ENCODE measurements around the gene RSRC1.
"Not testable (repeated sequence)": the region's sequence is repeated elsewhere in the genome, so short reads cannot be mapped to it uniquely, and the experiment has no call there.

RSRC1 gene

GRCh38 chr3:158228942-158229341 lies 119.1 kb downstream of the RSRC1 start:
- DNase-seq (ENCODE audit: low read depth), result not testable (repeated sequence)

- no peak for DNase-seq (ENCODE audit: low read depth)
These were observed 123.9 kb downstream of the RSRC1 start for GRCh38 chr3:158233791-158234190.

- no peak for DNase-seq (ENCODE audit: low read depth)
These were observed 134.4 kb downstream of the RSRC1 start for GRCh38 chr3:158244274-158244673.

- DNase-seq (ENCODE audit: low read depth), result no peak
These were observed 137.4 kb downstream of the RSRC1 start for GRCh38 chr3:158247288-158247687.

GRCh38 chr3:158248261-158248660 lies 138.4 kb downstream of the RSRC1 start:
- DNase-seq (ENCODE audit: low read depth), result no peak

- DNase-seq (ENCODE audit: low read depth), result no peak
These were observed 139.3 kb downstream of the RSRC1 start for GRCh38 chr3:158249183-158249582.

- no peak for DNase-seq (ENCODE audit: low read depth)
These were observed 148.7 kb downstream of the RSRC1 start for GRCh38 chr3:158258619-158259018.

GRCh38 chr3:158260392-158260791 lies 150.5 kb downstream of the RSRC1 start:
- no peak for DNase-seq (ENCODE audit: low read depth)

- no peak for DNase-seq (ENCODE audit: low read depth)
These were observed 151.6 kb downstream of the RSRC1 start for GRCh38 chr3:158261371-158261991.

GRCh38 chr3:158264894-158265293 lies 155.0 kb downstream of the RSRC1 start:
- no peak for DNase-seq (ENCODE audit: low read depth)

GRCh38 chr3:158267015-158267414 lies 157.1 kb downstream of the RSRC1 start:
- DNase-seq (ENCODE audit: low read depth), result no peak

- no peak for DNase-seq (ENCODE audit: low read depth)
These were observed 160.1 kb downstream of the RSRC1 start for GRCh38 chr3:158269942-158270341.

- DNase-seq (ENCODE audit: low read depth), result no peak
These were observed 162.2 kb downstream of the RSRC1 start for GRCh38 chr3:158272081-158272480.

- DNase-seq (ENCODE audit: low read depth), result no peak
These were observed 163.8 kb downstream of the RSRC1 start for GRCh38 chr3:158273656-158274055.

- no peak for DNase-seq (ENCODE audit: low read depth)
These were observed 168.3 kb downstream of the RSRC1 start for GRCh38 chr3:158278187-158278586.

- DNase-seq (ENCODE audit: low read depth), result no peak
These were observed 169.7 kb downstream of the RSRC1 start for GRCh38 chr3:158279609-158280008.

- no peak for DNase-seq (ENCODE audit: low read depth)
These were observed 185.9 kb downstream of the RSRC1 start for GRCh38 chr3:158295771-158296170.

GRCh38 chr3:158297940-158298339 lies 188.1 kb downstream of the RSRC1 start:
- no peak for DNase-seq (ENCODE audit: low read depth)

GRCh38 chr3:158308236-158308928 lies 198.5 kb downstream of the RSRC1 start:
- no peak for DNase-seq (ENCODE audit: low read depth)

- no peak for DNase-seq (ENCODE audit: low read depth)
These were observed 202.8 kb downstream of the RSRC1 start for GRCh38 chr3:158312560-158313141.

GRCh38 chr3:158313338-158313927 lies 203.5 kb downstream of the RSRC1 start:
- no peak for DNase-seq (ENCODE audit: low read depth)

- DNase-seq (ENCODE audit: low read depth), result no peak
These were observed 204.8 kb downstream of the RSRC1 start for GRCh38 chr3:158314426-158315357.
